ENCODE data around the gene SUMF1.

Gene SUMF1

GRCh38 chr3:4322635-4323034 is 144.4 kb downstream of the SUMF1 start:
- H3F3A ChIP-seq (ENCODE audit: insufficient read depth, low read length) = no peaks in the 10 kb centered on the region
- peaks cover 5% of the 10 kb centered on the region; the same call in 1 of the 2 replicates for H3K36me3 ChIP-seq (ENCODE audit: insufficient read depth, low read length)
- H3K9me2 ChIP-seq (ENCODE audit: low read depth, low read length) = no peaks in the 10 kb centered on the region
- H3K4me1 ChIP-seq (ENCODE audit: insufficient read depth, low read length, severe bottlenecking) = no peaks in the 10 kb centered on the region
- H3K4me3 ChIP-seq (ENCODE audit: low read depth, low read length, poor library complexity, severe bottlenecking) = no peak overlapping the region
- H3K79me2 ChIP-seq (ENCODE audit: insufficient read depth, low read length) = no peaks in the 10 kb centered on the region
- TF ChIP-seq, protein P1, sequence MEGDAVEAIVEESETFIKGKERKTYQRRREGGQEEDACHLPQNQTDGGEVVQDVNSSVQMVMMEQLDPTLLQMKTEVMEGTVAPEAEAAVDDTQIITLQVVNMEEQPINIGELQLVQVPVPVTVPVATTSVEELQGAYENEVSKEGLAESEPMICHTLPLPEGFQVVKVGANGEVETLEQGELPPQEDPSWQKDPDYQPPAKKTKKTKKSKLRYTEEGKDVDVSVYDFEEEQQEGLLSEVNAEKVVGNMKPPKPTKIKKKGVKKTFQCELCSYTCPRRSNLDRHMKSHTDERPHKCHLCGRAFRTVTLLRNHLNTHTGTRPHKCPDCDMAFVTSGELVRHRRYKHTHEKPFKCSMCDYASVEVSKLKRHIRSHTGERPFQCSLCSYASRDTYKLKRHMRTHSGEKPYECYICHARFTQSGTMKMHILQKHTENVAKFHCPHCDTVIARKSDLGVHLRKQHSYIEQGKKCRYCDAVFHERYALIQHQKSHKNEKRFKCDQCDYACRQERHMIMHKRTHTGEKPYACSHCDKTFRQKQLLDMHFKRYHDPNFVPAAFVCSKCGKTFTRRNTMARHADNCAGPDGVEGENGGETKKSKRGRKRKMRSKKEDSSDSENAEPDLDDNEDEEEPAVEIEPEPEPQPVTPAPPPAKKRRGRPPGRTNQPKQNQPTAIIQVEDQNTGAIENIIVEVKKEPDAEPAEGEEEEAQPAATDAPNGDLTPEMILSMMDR (IDR thresholded peaks at IDR 0.05; ENCODE audit: low read length) = no peak
- TF ChIP-seq EZH2 (IDR thresholded peaks at IDR 0.05; ENCODE audit: borderline replicate concordance, low read length) = no peak
- H3K27me3 ChIP-seq (ENCODE audit: insufficient read depth, low read length) = no peaks in the 10 kb centered on the region
- peaks cover 5% of the 10 kb centered on the region for H3K9me3 ChIP-seq (ENCODE audit: low read length)
- H4K20me1 ChIP-seq (ENCODE audit: insufficient read depth, low read length) = no peaks in the 10 kb centered on the region
- no peak overlapping the region for H3K4me2 ChIP-seq (ENCODE audit: low read length)
- no peak overlapping the region for H3K9ac ChIP-seq (ENCODE audit: low read length)
- no peak overlapping the region for H3K27ac ChIP-seq (ENCODE audit: low read depth, low read length, poor library complexity, severe bottlenecking)
- H2AFZ ChIP-seq (ENCODE audit: low read length) = no peak overlapping the region

- Histone ChIP-seq H3K4me3 (ENCODE audit: low read depth, low read length, poor library complexity, severe bottlenecking) (no peak overlapping the region), H3K9me3 (ENCODE audit: low read length) (no peaks in the 10 kb centered on the region), H4K20me1 (ENCODE audit: insufficient read depth, low read length) (no peaks in the 10 kb centered on the region), H3K4me1 (ENCODE audit: insufficient read depth, low read length, severe bottlenecking) (no peaks in the 10 kb centered on the region), H3F3A (ENCODE audit: insufficient read depth, low read length) (no peaks in the 10 kb centered on the region), H3K27ac (ENCODE audit: low read depth, low read length, poor library complexity, severe bottlenecking) (no peak overlapping the region), H3K36me3 (ENCODE audit: insufficient read depth, low read length) (peaks cover 11% of the 10 kb centered on the region), H3K4me2 (ENCODE audit: low read length) (no peak overlapping the region), H3K9me2 (ENCODE audit: low read depth, low read length) (no peaks in the 10 kb centered on the region), H2AFZ (ENCODE audit: low read length) (no peak overlapping the region), H3K27me3 (ENCODE audit: insufficient read depth, low read length) (no peaks in the 10 kb centered on the region), H3K79me2 (ENCODE audit: insufficient read depth, low read length) (no peaks in the 10 kb centered on the region), H3K9ac (ENCODE audit: low read length) (no peak overlapping the region)
- TF ChIP-seq, protein P1 (IDR thresholded peaks at IDR 0.05; ENCODE audit: low read length) = no peak
- TF ChIP-seq EZH2 (IDR thresholded peaks at IDR 0.05; ENCODE audit: borderline replicate concordance, low read length) = no peak
These were observed 145.3 kb downstream of the SUMF1 start for GRCh38 chr3:4321732-4322131.

DNA sequence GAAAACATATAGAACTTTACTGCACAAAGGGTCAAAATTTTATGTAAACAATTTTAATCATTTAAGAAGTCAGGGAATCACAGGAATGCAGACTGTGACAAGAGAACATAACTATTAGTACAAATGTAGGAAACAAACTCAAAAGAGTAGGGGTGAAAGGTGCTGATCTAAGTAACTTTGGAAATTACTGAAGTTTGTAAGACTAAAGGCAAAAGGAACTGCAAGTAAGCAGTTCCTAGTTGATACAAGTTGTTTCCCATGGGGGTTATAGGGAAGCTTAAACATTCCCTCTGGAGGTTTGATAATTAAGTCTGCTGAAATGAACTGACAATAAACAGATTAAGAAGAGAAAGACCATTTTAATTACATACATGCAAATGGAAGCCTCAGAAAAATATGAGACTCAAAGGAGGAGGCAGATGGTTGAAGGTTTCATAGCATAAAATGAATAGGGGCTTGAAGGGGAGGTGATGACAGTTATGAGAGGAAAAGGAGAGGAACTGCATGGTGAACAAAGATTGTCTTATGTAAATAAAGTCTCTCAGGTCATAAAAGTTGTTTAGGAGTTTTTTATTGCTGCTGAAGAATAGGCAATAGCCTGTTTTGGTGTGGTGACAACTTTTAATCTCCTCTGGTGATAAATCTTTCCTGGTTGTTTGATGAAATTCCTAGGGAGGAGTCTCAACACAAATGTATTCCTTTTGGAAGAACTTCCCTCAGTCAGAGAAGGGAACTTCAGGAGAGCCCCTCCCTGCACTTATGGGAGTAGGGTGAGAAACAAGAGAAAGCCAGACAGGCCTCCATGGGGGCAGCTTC is 146.8 kb downstream of the SUMF1 start:
- Histone ChIP-seq H3K9me2 (ENCODE audit: low read depth, low read length) (no peaks in the 10 kb centered on the region), H3K79me2 (ENCODE audit: insufficient read depth, low read length) (no peaks in the 10 kb centered on the region), H3K36me3 (ENCODE audit: insufficient read depth, low read length) (peaks cover 23% of the 10 kb centered on the region), H3K4me3 (ENCODE audit: low read depth, low read length, poor library complexity, severe bottlenecking) (no peak overlapping the region), H3K27ac (ENCODE audit: low read depth, low read length, poor library complexity, severe bottlenecking) (no peak overlapping the region), H3F3A (ENCODE audit: insufficient read depth, low read length) (no peaks in the 10 kb centered on the region), H3K27me3 (ENCODE audit: insufficient read depth, low read length) (no peaks in the 10 kb centered on the region), H3K4me1 (ENCODE audit: insufficient read depth, low read length, severe bottlenecking) (no peaks in the 10 kb centered on the region), H2AFZ (ENCODE audit: low read length) (no peak overlapping the region), H3K9me3 (ENCODE audit: low read length) (no peaks in the 10 kb centered on the region), H4K20me1 (ENCODE audit: insufficient read depth, low read length) (no peaks in the 10 kb centered on the region), H3K9ac (ENCODE audit: low read length) (no peak overlapping the region), H3K4me2 (ENCODE audit: low read length) (no peak overlapping the region)
- no peak for TF ChIP-seq EZH2 (IDR thresholded peaks at IDR 0.05; ENCODE audit: borderline replicate concordance, low read length)
- TF ChIP-seq, protein P1 (IDR thresholded peaks at IDR 0.05; ENCODE audit: low read length) = no peak

Measured in OCI-LY1 (cell line).